MG63 (cell line): ENCODE measurements around the gene ZFYVE16. TPM values are rescaled to one million over a fixed set of nuclear protein-coding genes. Genes with fewer than 3 reads are reported as not detected.
"Not testable (repeated sequence)": the region's sequence is repeated elsewhere in the genome, so short reads cannot be mapped to it uniquely, and the experiment has no call there.

Experiments used
- DNase-seq: peaks from one replicate; pipeline ENCODE4 v3.0.0-alpha.2; 2020
- H3K27me3 ChIP-seq: fragments of 250-450 bp; sonication (Bioruptor Pico); 2 replicates; pipeline ENCODE4 v1.5.1; 2020; ENCODE audit warnings: mild to moderate bottlenecking, moderate library complexity
- H3K36me3 ChIP-seq: fragments of 250-450 bp; sonication (Bioruptor Pico); 2 replicates; pipeline ENCODE4 v1.5.1; 2020; ENCODE audit warnings: mild to moderate bottlenecking, moderate library complexity
- H3K4me3 ChIP-seq: fragments of 250-450 bp; sonication (Bioruptor Pico); 2 replicates; pipeline ENCODE4 v1.5.1; 2020; ENCODE audit warnings: mild to moderate bottlenecking, moderate library complexity
- H3K9me3 ChIP-seq: fragments of 250-450 bp; sonication (Bioruptor Pico); 2 replicates; pipeline ENCODE4 v1.5.1; 2020; ENCODE audit warnings: mild to moderate bottlenecking, moderate library complexity
- total RNA-seq: library from RNA; depleted of rRNA; stranded (reverse); fragments of >200 nt; shearing (Covaris generic); gene quantifications from 2 replicates; pipeline ENCODE4 v1.2.3, GENCODE V29; 2014; ENCODE audit warnings: low replicate concordance; rRNA removed

ZFYVE16 gene
- 4.5 and 21.1 TPM in 2 replicates for total RNA-seq

GRCh38 chr5:80407735-80408483 lies at the start of gene ZFYVE16:
Gene ZFYVE16 (plus strand): TSS chr5:80408064. CDS start chr5:80434148, 26,084 bp downstream.
- H3K4me3 ChIP-seq, result peak within 1 kb of the TSS; percentile 89
- H3K27me3 ChIP-seq, result no peaks in the 10 kb centered on the region
- DNase-seq, result peak; percentile 96
- H3K9me3 ChIP-seq, result no peaks in the 10 kb centered on the region
- H3K36me3 ChIP-seq, result no peaks in the 10 kb centered on the region; the same call in 1 of the 2 replicates

- H3K4me3 ChIP-seq, result no peak overlapping the region
- no peaks in the 10 kb centered on the region for H3K27me3 ChIP-seq
- DNase-seq, result no peak
- H3K9me3 ChIP-seq, result no peaks in the 10 kb centered on the region
- H3K36me3 ChIP-seq, result no peaks in the 10 kb centered on the region
Measured at GRCh38 chr5:80360914-80361444, 46.9 kb upstream of the ZFYVE16 start.

GRCh38 chr5:80364892-80365291 lies 43.0 kb upstream of the ZFYVE16 start:
- no peaks in the 10 kb centered on the region for H3K9me3 ChIP-seq
- no peaks in the 10 kb centered on the region for H3K27me3 ChIP-seq
- DNase-seq, result no peak

GRCh38 chr5:80368661-80369480 lies 39.0 kb upstream of the ZFYVE16 start:
- Histone ChIP-seq H3K9me3 (no peaks in the 10 kb centered on the region), H3K27me3 (no peaks in the 10 kb centered on the region), H3K36me3 (no peaks in the 10 kb centered on the region), H3K4me3 (no peak overlapping the region)
- DNase-seq, result no peak

More at GRCh38 chr5:80364892-80365291, 43.0 kb upstream of the ZFYVE16 start:
- no peaks in the 10 kb centered on the region for H3K36me3 ChIP-seq
- no peak overlapping the region for H3K4me3 ChIP-seq

- Histone ChIP-seq H3K36me3 (no peaks in the 10 kb centered on the region), H3K4me3 (no peak overlapping the region), H3K9me3 (no peaks in the 10 kb centered on the region), H3K27me3 (no peaks in the 10 kb centered on the region)
- DNase-seq, result no peak
Measured at GRCh38 chr5:80369521-80369920, 38.3 kb upstream of the ZFYVE16 start.

- Histone ChIP-seq H3K27me3 (no peaks in the 10 kb centered on the region), H3K36me3 (no peaks in the 10 kb centered on the region), H3K9me3 (no peaks in the 10 kb centered on the region), H3K4me3 (no peak overlapping the region)
- no peak for DNase-seq
Measured at GRCh38 chr5:80370390-80370789, 37.5 kb upstream of the ZFYVE16 start.

- H3K36me3 ChIP-seq, result no peaks in the 10 kb centered on the region
- H3K4me3 ChIP-seq, result no peak overlapping the region
- DNase-seq, result no peak
Measured at GRCh38 chr5:80372780-80373179, 35.1 kb upstream of the ZFYVE16 start.

GRCh38 chr5:80374188-80374587 lies 33.7 kb upstream of the ZFYVE16 start:
- Histone ChIP-seq H3K4me3 (no peak overlapping the region), H3K9me3 (no peaks in the 10 kb centered on the region), H3K27me3 (no peaks in the 10 kb centered on the region), H3K36me3 (no peaks in the 10 kb centered on the region)
- DNase-seq, result no peak

More at GRCh38 chr5:80372780-80373179, 35.1 kb upstream of the ZFYVE16 start:
- Histone ChIP-seq H3K27me3 (no peaks in the 10 kb centered on the region), H3K9me3 (no peaks in the 10 kb centered on the region)

- Histone ChIP-seq H3K27me3 (no peaks in the 10 kb centered on the region), H3K4me3 (no peak overlapping the region), H3K36me3 (no peaks in the 10 kb centered on the region), H3K9me3 (no peaks in the 10 kb centered on the region)
- no peak for DNase-seq
Measured at GRCh38 chr5:80376557-80376956, 31.3 kb upstream of the ZFYVE16 start.

GRCh38 chr5:80382488-80382887 lies 25.4 kb upstream of the ZFYVE16 start:
- no peak overlapping the region for H3K4me3 ChIP-seq
- H3K27me3 ChIP-seq, result no peaks in the 10 kb centered on the region
- no peak for DNase-seq
- H3K36me3 ChIP-seq, result no peaks in the 10 kb centered on the region
- no peaks in the 10 kb centered on the region for H3K9me3 ChIP-seq

GRCh38 chr5:80387063-80387768 lies 20.6 kb upstream of the ZFYVE16 start:
- H3K27me3 ChIP-seq, result 0 out of 2 replicates have a peak, but pooled peaks cover 2% of the 10 kb centered on the region
- no peak for DNase-seq
- H3K4me3 ChIP-seq, result no peak overlapping the region
- no peaks in the 10 kb centered on the region for H3K36me3 ChIP-seq
- no peaks in the 10 kb centered on the region; the same call in 1 of the 2 replicates for H3K9me3 ChIP-seq

GRCh38 chr5:80389580-80389979 lies 18.3 kb upstream of the ZFYVE16 start:
- DNase-seq, result no peak
- Histone ChIP-seq H3K27me3 (peaks cover 2% of the 10 kb centered on the region; the same call in 1 of the 2 replicates), H3K4me3 (no peak overlapping the region), H3K9me3 (peaks cover 2% of the 10 kb centered on the region; the same call in 1 of the 2 replicates), H3K36me3 (no peaks in the 10 kb centered on the region)

GRCh38 chr5:80390413-80390812 lies 17.5 kb upstream of the ZFYVE16 start:
- not testable (repeated sequence) for H3K36me3 ChIP-seq, H3K9me3 ChIP-seq, DNase-seq, H3K4me3 ChIP-seq, H3K27me3 ChIP-seq

GRCh38 chr5:80391267-80391666 lies 16.6 kb upstream of the ZFYVE16 start:
- not testable (repeated sequence) for H3K27me3 ChIP-seq, H3K4me3 ChIP-seq, DNase-seq, H3K9me3 ChIP-seq, H3K36me3 ChIP-seq

GRCh38 chr5:80399526-80400239 lies 8.2 kb upstream of the ZFYVE16 start:
- Histone ChIP-seq H3K4me3 (no peak overlapping the region), H3K36me3 (no peaks in the 10 kb centered on the region), H3K27me3 (no peaks in the 10 kb centered on the region), H3K9me3 (no peaks in the 10 kb centered on the region)
- no peak for DNase-seq

GRCh38 chr5:80400368-80400767 lies 7.5 kb upstream of the ZFYVE16 start:
- H3K4me3 ChIP-seq, H3K27me3 ChIP-seq, H3K9me3 ChIP-seq, DNase-seq, H3K36me3 ChIP-seq: not testable (repeated sequence)
